HG03025 (cell line): ENCODE measurements around the gene CREB5.

Source experiments
- ATAC-seq: cut with Tn5 transposase; IDR thresholded peaks from one replicate; pipeline ENCODE4 v1.9.1; 2021; ENCODE audit warnings: mild to moderate bottlenecking, moderate library complexity; ENCODE audit not compliant: unreplicated experiment, low FRiP score

The CREB5 gene

GRCh38 chr7:28661826-28662595 lies 249.7 kb downstream of the CREB5 start:
- ATAC-seq, result no peak

DNA sequence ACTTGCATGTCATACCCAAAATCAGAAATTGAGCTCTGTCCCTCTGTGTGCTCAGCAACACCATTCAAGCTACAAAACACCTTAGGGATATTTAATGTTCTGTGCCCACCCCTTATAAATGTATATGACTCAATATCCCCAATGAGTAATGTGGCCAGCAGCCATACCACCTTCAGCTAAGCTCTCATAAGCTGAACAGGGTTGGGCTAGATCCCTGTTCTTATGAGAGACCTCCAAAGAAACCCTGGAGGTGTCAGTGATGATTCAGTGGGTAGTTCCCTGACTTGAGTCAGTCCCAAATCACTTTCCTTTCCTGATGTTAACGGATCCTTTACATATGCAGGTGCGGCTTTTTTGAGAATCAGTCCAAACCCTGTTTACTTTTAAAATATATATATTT lies 253.8 kb downstream of the CREB5 start:
- ATAC-seq, result no peak

GRCh38 chr7:28668085-28668484 lies 255.8 kb downstream of the CREB5 start:
- ATAC-seq, result no peak

DNA sequence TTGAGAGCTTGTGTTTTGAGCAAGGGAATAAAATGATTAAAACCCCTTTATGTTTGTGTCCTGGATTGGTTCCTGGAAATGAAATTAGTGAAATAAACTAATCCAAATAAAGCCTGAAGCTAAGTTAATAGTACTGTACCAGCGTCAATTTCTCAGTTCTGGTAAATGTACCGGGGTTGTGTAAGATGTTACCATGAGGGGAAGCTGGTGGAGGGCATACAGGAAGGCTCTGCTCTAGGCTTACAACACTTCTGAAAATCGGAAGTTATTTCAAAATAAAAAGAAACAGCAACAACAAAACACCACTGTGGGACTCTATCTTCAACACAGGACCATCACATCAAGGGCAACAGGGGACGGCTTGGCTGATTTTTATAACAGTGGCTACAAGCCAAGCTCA lies 257.0 kb downstream of the CREB5 start:
- ATAC-seq, result no peak

- ATAC-seq, result no peak
Measured at GRCh38 chr7:28671526-28671925, 259.2 kb downstream of the CREB5 start.

GRCh38 chr7:28672397-28672797 lies 260.1 kb downstream of the CREB5 start:
- no peak for ATAC-seq

GRCh38 chr7:28674359-28674782 lies 262.1 kb downstream of the CREB5 start:
- ATAC-seq, result no peak

DNA sequence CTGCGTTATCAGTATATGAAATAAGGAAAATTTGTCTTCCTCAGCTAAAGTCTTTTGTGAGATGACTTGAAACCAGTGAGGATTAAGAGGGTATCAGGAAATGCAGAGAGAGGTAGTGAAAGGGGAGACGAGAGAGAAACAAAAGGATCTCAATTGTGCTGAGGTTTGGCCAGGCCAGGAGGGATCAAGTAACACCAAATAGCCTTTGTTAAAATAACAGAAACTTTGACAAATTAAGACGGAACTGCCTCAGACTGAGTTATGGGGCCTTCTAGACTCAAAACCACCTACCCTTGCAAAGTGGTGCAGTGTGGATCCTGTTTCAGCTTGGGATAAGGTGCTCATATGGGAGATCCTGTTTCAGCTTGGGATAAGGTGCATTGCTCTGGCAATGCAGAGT lies 263.1 kb downstream of the CREB5 start:
- ATAC-seq, result no peak

DNA sequence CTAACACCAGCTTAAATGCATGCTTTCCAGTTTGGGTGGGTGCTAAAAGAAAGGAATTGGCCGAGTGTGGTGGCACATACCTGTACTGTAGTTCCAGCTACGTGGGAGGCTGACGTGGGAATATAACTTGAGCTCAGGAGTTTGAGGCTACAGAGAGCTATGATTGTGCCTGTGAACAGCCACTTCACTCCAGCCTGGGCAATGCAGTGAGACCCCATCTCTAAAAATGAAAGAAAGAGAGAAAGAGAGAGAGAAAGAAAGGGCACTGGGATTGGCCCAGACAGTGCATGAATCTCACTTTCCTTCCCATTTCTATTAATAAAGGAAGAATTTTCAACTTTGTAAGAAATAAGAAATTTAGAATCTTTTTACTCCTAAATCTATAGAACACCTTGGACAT lies 265.4 kb downstream of the CREB5 start:
- ATAC-seq, result no peak

GRCh38 chr7:28678431-28678965 lies 266.2 kb downstream of the CREB5 start:
- no peak for ATAC-seq

- no peak for ATAC-seq
Measured at GRCh38 chr7:28681693-28682310, 269.5 kb downstream of the CREB5 start.

- no peak for ATAC-seq
Measured at GRCh38 chr7:28682801-28683200, 270.5 kb downstream of the CREB5 start.

GRCh38 chr7:28684650-28685241 lies 272.4 kb downstream of the CREB5 start:
- ATAC-seq, result no peak

GRCh38 chr7:28685242-28685643 lies 272.9 kb downstream of the CREB5 start:
- ATAC-seq, result no peak

DNA sequence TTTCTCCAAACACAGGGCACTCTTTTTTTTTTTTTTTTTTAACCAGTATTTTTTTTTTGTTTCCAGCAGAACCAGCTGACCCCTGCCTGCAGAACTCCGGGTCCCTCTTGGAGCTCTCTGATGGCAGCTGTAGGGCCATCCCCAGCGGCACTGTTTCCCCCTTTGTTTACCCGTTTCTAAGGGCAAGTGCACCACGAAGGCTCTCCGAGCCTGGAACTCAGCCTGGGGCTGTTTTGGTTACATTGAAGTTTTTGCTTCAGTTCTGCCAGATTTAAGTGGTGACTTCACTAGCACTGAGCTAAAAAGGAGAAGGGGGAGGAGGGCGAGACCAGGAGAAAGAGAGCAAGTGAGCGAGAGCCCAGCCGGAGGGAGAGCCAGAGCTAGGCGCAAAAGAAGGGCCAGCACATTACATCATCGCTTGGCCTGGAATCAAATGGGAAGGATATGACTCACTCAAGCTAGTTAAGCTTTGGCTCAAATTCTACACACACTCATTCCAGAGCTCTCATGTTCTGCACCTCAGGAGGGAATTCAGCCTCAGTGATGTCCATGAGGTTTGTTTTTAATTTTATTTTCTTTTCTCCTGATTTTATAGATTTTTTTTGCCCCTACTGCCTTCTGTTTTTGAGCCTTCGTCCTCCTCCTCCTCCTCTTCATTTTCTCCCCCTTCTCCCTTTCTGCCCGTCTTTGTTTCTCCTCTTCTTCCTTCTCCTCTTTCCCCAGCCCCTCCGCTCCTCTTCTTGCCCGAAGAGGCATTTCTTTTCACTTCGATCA lies 273.5 kb downstream of the CREB5 start:
- no peak for ATAC-seq

DNA sequence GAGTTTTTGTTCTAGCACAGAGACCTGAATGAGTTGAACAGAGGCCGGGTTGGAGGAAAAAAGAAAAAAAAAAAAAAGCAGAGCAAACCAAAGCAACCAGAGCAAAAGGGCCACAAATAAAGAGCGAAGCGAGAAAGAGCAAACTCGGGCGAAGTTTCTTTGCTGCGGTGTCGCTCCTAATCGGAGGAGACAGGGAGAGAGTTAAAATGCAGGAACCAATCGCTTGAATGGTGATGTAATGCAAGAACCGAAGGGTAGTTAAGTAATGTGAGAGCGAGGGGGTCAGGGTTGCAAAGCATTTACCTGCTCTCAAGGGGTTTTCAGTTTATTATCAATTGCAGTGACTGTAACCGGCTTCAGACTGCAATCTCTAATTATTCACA lies 274.1 kb downstream of the CREB5 start:
- no peak for ATAC-seq

DNA sequence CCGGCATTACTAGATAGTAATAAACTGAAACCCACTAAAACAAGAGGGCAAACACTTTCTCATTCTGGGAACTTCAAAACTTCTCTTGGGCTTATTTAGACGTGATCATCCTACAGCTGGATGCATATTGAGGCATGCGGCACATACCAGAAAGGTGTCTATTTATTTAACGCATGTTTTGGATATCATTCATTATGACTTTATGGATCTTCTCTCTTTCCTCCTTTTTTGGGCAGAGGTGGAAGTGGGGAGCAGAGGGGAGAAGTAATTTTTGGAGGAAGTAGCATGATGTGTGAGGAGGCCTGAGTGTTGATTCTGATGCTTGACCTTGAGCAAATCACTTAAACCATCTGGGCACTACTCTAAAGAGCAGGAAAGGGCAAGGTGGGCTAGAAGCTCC lies 275.2 kb downstream of the CREB5 start:
- no peak for ATAC-seq

DNA sequence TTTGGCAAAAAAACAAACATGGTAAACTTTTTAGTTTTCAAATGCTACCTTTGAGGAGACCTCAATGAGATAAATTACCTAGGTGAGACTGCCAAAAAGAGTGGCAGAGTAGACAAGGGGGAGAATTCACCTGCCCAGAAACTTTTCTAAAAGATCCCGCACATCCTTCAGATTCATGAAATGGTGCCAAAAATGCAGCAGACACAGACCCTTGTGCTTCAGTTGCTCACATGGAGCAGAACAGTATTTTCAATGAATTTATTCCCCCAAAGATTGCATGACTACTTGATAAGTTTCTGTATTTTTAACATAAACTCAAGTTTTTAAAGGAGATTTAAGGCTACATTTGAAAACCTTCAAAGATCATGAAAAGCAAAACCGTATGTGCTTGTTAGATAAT lies 275.9 kb downstream of the CREB5 start:
- no peak for ATAC-seq

- no peak for ATAC-seq
Measured at GRCh38 chr7:28688651-28689050, 276.3 kb downstream of the CREB5 start.

DNA sequence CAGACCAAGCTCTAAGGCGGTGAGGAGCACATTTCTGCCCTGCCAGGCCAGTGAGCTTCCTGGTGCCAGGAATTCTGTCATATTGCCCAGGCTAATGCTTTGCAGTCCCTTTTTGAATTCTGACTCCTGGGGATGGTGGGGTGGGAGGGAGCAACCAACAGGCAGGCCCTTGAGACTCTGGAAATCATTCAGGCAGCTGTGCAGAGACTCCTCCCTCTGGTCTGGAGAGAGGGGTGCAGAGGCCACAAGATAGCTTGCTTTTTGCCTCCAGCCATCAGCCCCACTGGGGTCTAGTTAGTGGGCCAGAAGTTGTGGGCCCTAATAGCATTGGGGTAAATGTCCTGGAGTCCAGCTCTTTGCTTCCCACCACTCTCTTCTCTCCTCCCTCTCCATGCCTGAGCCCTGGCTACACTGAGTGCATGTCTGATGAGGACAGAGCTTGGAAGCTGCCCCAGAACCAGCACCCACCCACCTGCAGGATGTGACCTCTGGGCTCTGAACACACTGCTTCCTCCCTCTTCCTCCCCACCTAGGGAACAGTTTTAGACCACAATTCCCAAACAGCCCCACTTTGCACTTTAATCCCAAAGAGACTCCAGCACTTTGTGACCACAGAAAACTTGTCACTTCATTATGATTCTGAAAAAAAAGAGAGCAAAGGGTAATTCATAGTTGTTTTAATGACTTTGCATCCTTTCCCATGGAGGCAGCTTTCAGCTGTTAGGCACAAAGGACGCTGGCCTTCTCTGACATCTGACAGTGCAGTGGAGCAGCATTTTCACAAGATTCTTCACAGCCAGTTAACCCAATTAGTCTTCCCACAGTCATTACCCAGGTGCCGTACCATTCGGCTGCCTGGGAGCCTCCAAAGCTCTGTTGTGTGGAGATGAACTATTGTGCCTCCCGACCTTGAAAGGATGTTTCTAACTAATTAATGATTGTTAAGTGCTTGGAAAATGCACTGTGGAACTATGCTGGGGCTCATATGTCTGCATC lies 283.3 kb downstream of the CREB5 start:
- ATAC-seq, result no peak
